SW480 (cell line): ENCODE measurements around the gene WT1.
A peak's percentile ranks its signal among the peaks of the same experiment; 100 is the strongest.
"Not testable (repeated sequence)": the region's sequence is repeated elsewhere in the genome, so short reads cannot be mapped to it uniquely, and the experiment has no call there.

Experiments used
- DNase-seq: peaks from one replicate; pipeline ENCODE4 v3.0.0-alpha.2; 2016; ENCODE audit warnings: low spot score

Gene WT1

DNA sequence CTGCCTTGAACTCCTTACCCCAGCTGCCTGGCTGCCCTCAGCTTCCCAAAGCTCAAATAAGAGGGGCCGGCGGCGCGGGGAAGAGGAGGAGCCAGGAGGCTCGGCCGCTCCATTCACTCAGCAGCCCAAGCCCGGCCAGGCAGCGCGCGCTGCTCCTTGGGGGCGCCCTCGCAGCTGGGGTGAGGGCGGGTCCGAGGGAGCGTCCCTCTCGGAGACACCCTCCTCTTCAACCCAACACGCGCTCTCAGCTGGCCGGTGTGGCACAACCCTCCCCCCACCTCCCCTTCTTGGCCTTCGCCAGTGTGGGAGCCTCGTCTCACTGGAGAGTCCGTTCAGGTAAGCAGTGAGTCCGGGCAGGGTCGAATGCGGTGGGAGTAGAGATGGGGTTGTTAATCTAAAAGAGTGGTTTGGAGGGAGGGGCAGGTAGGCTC is at the start of gene WT1:
Gene WT1, minus strand, starts transcription at position 29 of the 431 bp plus-strand sequence.
- peak; percentile 47 for DNase-seq

DNA sequence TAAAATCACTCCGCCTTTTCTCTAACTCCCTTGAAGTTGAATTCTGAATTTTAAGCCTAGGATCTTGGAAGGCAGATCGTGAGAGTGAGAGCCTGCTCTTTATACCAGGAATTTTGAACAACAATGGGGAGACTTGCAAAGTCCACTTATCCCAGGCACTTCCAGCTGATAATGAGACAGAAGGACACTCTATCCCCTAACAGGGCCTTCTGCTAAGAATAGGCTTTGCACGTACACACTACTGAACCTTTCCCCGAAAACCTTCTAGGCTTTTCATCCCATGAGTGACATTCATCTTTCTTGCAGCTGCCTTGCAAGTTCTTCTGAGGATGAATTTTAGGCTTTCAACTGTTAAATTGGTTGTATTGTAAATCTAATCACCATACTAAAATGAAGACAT is 44.0 kb upstream of the WT1 start:
- DNase-seq: no peak

DNA sequence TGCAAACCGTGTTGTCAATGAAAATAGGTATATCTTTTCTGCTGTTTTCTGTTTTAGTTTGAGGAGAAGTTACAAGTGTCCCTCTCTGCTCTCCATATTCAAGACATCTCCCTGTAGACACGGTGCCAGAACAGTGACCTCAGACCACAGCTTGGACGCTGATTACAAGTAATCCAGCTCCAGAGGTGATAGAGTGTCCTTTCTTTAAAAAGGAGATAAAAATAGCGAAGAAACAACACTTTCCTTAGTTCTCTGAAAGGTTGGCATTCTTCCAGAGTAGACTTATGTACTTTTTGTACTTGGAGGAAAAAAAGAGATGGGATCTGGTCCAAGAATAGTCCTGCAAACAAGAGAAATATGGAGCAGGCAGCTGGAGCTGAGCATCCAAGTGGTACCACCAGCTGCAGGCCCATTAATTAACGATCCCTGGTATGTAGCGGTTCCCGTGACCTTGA is 43.0 kb upstream of the WT1 start:
- no peak for DNase-seq

DNA sequence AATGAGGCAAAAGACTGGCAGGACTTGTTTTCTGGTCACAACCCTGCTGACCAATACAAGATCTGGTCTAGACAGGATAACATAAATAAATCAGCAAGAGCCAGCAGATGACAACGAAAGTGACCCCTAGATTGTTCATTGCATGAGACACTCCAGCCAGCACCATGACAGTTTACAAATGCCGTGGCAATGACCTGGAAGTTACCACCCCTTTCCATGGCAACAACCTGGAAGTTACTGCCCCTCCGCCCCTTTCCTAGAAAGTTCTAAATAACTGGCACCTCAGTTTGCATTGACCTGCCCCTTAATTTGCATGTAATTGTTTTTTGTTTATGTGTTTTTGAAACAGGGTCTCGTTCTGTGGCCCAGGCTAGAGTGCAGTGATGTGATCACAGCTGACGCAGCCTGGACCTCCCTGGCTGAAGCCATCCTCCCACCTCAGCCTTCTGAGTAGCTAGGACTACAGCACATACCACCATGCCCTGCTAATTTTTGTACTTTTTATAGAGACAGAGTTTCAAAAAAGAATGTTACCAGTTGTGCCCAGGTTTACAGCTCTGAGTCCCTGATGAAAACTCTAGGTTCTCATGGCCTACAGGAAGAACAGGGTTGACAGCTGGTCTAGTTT is 38.1 kb upstream of the WT1 start:
- DNase-seq: no peak

DNA sequence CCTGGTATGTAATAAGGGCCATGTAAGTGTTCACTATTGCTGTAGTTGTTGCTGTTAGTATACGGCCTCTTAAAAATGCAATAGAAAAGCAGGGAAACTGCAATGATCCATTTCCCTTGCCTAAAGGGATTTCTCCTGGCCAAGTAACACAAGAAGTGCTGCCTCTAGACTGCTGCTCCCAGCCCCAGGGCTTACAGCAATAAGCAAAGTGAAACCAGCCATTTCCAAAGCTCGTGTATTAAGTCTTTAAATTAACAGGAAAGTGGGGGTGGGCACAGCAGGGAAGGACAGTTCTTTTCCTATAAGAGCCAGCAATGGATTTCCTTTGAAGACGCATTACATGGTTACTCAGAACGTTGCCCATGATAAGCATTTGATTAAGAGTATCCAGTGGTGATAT is 36.9 kb upstream of the WT1 start:
- DNase-seq: no peak

DNA sequence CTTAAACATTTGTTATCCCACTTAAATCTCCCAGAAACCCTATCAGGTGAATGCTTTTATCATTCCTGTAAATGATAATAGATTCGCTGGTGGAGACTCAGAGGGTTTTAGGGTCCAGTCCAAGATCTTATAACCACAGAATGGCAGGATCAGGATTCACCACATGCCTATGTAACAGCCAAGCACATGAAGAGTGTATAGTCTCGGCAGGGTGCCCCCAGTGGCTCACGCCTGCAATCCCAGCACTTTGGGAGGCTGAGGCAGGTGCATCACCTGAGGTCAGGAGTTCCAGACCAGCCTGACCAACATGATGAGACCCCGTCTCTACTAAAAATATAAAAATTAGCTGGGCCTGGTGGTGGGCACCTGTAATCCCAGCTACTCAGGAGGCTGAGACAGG is 36.2 kb upstream of the WT1 start:
- DNase-seq: not testable (repeated sequence)

DNA sequence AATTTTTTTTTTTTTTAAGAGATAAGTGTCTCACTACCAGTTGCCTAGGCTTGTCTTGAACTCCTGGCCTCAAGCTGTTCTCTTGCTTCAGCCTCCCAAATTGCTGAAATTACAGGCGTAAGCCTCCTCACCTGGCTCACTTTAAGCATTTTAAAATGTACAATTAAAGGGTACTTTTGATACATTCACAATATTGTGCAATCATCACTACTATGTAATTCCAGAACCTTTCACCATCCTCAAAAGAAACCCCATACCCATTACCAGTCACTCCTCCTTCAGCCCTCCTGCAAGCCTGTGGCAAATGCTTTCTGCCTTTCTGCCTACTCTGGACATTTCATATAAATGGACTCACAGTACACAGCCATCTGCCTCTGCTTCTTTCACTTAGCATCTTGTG is 34.5 kb upstream of the WT1 start:
- no peak for DNase-seq

DNA sequence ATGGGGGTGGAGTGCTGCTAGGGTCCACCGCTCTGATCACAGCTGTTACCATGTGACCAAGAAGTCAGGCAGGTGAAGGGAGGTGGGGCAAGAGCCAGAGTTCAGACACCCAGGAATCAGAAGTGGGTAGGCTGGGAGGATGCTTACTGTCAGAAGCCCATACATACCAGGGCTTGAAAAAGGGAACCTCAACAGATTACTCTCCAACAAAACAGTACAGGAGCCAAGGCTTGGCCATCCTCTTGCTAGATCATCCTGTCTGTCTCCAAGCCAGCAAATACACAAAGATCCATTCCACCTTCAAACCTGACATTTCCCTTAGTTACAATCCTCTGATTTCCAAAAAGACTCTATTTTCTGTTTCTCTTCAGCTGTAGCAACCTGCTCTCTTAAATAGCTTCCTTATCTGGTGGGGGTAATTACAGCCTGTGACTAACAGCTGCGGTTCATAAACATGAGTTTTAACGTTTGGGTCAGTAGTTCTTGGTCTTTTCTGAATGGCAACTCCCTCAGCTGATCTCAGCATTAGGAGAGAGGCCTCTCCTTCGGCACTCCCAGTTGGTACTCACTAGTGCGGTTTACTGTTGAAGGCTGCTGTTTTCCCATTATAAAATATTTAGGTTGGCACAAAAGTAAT is 31.1 kb upstream of the WT1 start:
- peak; percentile 22 for DNase-seq

DNA sequence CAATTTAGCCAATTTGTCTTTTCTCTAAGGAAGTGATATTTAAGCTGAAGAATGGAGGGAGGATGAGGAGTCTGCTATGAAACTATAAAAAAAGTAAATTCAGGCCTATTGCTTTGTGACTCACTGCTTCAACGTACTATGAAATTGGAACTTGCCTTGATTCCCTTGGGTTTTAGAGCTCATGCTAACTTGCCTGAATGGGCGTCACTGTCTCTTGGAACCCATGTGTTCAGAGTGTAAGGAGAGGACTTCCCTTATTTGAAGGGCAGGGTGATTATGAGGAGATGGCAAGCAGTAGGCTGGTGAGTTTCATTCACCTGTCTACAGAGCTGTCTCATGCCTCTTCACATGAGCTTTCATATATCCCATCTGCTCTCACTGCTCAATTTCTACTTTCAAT is 28.7 kb upstream of the WT1 start:
- DNase-seq: no peak

DNA sequence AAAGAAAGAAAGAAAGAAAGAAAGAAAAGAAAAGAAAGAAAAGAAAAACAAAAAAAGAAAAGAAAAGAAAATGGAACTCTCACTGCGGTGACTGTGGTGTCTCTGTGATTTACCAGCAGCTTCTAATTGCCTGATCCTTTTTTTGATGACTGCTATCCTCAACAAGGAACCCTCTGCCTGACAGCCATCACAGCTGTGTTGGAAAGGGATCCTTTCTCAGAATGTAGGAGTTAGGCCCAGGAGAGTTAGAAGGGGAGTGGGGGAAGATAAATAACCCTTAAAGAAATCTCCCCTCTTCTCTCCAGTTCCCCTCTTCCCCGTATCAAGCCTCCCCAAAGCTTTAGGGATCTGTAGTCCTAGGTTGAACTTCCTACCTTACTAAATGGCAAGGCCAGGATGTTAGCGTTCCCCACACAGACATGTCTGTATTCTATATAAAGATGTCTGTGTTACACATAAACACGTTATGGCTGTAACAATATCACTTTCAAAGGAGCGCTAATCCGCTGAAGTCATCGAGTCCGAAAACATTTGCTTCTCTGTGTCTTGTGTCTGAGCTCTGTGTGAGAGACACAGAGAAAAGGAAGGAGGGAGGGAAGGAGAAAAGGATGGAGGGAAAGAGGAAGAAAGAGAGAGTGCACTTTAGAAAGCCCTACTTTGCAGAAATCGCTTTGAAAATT is 26.8 kb upstream of the WT1 start:
- no peak for DNase-seq

DNA sequence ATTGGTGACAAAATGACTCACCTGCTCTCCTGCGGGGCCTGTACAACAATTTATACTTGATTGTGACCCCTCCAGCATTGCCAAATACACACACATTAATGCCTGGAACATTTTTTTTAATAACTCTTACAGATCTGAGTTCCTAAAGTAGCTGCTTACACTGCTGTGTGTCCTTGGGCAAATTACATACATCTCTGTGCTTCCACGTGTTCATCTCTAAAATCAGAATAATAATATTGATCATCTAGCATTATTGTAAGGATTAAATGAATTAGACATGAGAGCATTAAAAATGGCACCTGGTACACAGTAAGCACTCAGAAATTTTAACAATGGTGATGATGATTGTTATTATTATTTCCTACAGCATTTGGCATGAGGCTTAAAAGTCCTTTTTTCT is 21.5 kb upstream of the WT1 start:
- no peak for DNase-seq

DNA sequence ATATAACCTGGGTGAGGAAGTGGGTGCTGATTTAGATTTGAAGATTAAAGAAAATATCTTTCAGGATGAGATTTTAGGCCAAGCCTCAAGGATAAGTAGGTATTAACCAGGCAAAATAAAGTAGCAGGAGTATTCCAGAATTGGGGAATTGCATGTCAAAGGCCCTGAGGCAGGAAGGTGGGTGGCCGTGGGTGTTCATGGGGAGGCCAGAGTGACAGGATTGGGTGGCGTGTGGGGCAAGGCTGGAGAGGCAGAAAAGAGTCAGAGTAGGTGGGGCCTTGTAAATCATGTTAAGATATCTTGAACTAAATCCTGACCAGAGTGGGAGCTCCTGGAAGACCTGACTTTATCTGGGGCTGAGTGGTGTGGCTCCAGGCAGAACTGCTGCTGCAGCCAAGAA is 19.7 kb upstream of the WT1 start:
- no peak for DNase-seq

DNA sequence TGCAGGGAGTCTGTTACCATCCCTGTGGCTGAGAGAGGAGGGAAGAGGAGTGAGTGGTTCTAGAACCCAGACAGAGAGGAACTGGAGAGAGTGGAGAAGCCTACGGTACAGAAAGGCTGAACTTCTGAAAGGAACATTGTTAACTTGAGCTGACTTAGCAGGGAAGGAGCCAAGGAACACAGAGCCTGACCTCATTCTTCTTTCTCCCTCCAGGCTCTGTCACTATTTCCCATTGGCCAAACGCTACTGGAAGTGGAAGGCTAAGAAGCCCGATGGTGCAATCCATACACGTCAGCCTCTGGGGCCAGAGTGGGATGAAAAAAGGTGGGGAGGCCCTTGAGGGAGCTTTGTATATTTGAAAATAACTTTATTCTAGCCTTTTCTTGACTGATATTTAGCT is 16.5 kb upstream of the WT1 start:
- no peak for DNase-seq

DNA sequence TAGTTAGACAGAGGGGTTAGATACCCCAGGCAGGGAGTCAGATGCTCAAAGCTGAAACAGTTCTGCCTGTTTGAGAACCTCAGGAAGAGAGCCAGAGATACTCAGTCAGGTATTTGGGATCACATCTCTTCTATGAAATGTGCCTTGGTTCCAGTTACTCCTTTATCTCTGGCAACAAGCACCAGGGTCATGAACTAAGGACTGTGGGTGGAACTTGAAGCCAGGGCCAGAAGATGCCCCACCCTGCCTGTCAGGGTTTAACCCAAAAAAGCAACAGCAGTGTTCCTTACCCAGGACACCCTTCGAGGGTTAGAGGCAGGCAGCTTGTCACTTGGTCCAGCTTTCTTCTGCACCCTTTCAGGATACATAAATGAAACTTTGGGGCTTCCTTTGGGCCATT is 15.0 kb upstream of the WT1 start:
- no peak for DNase-seq

DNA sequence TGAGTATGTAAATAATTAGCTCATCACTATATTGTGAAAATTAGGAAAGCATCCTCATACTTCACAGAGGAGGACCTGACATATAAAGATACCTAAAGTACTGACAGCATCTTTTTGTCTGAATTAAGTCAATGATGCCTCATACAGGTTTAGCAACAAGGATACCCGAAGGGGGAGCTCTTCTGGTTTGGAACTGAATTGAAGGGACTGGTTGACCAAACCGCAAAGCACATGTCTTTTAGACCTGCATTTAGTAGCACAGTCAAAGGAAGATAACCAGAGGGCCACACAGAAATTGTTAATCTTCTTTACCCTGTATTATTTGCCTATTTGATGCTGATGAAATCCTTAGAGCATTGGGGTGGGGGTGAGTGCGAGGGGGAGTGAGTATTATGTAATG is 12.9 kb upstream of the WT1 start:
- peak; percentile 59 for DNase-seq

DNA sequence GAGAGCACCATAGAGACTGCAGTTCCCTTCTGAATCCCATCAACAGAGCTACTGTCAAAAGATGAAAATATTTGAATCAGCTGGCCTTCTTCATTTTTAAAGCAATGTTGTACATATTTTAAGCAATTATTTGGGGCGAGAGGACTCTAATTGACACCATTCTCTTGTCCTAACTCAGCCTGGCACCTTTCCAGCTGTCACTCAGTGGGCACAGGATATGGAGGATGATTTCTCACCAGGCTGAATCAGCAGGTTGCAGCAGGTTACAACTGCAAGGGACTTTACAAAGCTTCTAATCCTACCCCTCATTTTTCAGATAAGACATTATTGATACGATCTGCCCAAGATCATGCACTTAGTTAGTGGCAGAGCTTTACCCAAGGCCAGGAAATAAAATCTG is 11.9 kb upstream of the WT1 start:
- DNase-seq: no peak

DNA sequence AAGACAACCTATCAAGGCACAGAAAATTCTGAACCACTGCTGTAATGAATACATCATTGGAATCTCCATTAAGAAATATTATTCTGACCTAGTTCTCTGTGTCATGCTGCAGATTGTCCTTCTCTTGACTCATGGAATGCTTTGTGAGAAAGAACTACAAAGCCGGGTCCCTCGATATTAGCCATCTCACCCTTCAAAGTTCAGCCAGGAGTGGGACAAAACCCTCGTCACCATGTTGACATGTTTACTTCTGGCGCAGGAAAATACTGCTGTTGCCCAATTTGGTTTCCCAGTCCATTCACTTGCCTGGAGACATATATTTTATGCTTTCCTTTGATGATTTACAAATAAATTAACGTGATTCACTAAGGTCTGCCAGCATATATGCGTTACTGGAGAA is 10.9 kb upstream of the WT1 start:
- DNase-seq: no peak

DNA sequence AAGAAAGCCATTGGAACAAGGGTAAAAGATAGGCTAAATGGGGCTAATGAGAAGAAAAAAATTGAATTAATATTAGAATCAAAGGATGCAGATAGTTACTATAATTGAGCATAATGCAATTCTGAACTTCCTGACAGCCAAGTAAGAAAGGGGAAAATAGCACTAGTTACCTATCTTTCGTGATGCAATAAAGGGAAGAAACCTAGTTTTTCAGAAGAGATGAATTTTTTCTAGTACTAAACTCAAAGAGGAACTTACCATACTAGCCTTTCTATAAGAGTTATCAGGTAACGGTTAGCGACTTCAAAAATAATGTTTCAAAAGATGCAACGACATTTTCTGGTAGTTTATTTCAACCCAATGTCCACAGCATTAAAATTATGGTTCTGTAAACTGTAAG is 8.8 kb upstream of the WT1 start:
- DNase-seq: no peak

DNA sequence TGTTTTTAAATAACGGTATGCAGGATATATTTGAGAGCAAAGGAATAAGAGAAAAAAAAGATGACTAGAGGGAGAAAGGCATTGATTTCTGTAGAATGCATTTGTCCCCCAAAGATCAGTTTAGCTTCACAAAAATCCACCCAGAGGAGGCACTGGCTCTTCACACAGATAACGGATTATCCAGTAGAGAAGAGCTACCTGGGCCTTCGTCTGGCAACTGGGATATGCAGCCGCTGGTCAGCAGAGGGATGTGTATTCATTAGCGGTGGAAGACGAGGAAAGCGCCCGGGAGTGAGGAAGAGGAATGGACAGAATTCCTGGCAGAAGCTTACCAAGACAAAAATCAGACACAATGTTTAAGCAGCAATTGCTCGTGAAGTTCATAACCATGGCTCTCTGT is 5.6 kb upstream of the WT1 start:
- no peak for DNase-seq

DNA sequence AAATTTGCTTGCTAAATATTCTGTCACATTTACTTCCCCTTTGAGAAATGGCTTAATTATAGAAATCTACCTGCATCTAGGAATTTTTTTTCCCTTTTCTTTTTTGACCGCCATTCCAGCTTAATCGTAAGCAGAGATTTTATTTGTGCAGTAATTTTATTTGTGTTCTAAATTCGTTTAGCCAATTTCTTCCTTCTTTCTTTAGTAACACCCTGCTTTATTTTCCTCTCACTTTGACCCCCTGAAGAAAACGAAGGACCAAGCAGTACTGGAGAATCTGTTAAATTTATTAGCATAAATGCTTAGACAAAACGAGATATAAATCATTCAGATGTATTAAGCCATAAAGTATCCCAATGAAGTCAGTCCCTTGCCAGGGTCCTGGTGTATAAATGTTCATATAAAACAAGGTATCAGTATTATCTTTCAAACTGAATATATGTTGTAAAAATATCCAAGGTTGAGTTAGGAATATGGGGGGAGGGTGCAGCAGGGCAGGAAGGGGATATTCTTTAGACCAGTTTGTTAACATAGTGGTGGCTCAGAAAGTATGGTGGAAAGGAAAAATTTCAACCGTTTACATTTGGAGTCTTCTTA is 5.1 kb upstream of the WT1 start:
- no peak for DNase-seq

DNA sequence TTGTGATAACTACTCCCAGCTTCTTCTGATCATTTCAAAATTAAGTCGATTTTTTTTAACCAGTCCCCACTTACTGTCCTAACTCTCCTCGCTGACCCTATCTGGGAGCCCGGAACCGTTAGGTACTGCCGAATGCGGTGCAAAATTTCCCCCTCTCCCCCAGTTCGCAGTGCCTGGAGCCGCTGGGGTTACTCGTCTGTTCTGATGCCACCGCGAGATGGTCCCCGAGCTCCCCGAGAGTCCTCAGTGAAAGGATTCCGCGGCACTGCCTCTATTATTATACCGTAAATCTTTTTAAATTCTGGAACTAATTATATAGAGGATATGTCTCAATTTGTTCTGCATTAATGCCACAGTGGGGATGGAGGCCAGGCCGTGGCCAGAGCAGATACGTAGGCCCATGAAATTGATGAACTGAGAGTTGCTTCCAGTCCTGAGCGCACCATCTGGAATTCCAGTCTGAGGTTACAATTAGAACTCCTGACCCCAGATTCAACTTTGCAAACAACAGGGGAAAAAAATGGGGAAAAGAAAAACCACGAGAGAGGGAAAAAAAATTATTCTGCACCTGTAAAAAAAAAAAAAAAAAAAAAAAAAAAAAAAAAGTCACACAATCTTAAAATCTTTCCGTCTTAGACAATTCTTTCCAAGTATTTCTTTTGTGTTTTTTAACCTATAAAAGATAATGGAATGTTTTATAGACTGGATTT is 4.3 kb upstream of the WT1 start:
- no peak for DNase-seq

DNA sequence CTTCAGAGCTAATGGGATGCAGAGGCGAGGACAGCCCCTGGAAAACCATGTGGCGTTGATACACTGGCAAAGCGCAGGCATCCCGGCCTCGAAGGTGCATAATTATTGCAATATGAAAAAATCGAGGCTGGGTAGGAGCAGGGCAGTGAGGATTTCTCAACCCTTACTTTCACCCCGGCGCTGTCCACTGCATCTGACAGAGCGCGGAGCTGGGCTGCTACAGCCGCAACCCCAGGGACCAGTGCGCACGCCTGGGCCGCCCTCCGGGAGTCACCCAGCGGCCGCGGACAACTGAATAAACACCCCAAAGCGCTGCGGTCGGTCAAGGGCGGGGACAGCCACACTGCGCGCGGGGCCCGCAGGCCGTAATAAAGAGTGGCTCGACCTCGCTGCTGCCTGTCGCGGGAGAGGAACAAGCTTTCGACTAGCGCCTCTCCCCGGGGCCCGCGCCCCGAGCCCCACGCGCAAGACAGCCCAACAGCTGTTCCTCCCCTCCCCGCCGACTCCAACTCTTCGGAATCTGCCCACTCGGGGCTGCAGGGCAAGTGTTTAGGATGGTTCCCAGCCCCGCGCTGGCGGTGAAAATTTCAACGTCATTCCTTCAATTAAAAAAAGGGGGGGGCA is 3.6 kb upstream of the WT1 start:
- no peak for DNase-seq
